Tibial nerve (tissue), 4 donors: ENCODE results near the gene ART5. TPM values are rescaled to one million over a fixed set of nuclear protein-coding genes. Genes with fewer than 3 reads are reported as not detected.
"Not testable (repeated sequence)": the region's sequence is repeated elsewhere in the genome, so short reads cannot be mapped to it uniquely, and the experiment has no call there.

Source experiments
- DNase-seq, 2 donors: peaks; one replicate each; pipeline ENCODE4 v3.0.0-alpha.2; 2019; ENCODE audit warnings: low spot score in 2 of 2
- H3K27ac ChIP-seq, 4 donors: fragments of 200-600 bp; sonication (generic) in 3 of 4; one replicate each; pipeline ENCODE4 v1.5.1; 2017 to 2019; ENCODE audit warnings: mild to moderate bottlenecking in 1 of 4
- H3K27me3 ChIP-seq, 2 donors: fragments of 200-600 bp; sonication (generic) in 1 of 2; one replicate each; pipeline versions ENCODE4 v1.5.1 to v1.6.0; 2017 to 2019
- H3K36me3 ChIP-seq, 3 donors: fragments of 200-600 bp; sonication (generic); one replicate each; pipeline ENCODE4 v1.5.1; 2018 to 2019
- H3K4me1 ChIP-seq, 4 donors: fragments of 200-600 bp; sonication (generic) in 3 of 4; one replicate each; pipeline ENCODE4 v1.5.1; 2017 to 2019
- H3K4me3 ChIP-seq, 4 donors: fragments of 200-600 bp; sonication (generic) in 3 of 4; one replicate each; pipeline ENCODE4 v1.5.1; 2017 to 2019; ENCODE audit warnings: mild to moderate bottlenecking in 1 of 4, moderate library complexity in 1 of 4
- H3K9me3 ChIP-seq, 4 donors: fragments of 200-600 bp; sonication (generic) in 3 of 4; one replicate each; pipeline ENCODE4 v1.5.1; 2017 to 2019
- CTCF ChIP-seq, 5 experiments: fragments of 200-600 bp in 3 of 5; fragments of 450-650 bp in 2 of 5; sonication (generic) in 3 of 5; IDR thresholded peaks; one replicate each; pipeline ENCODE4 v1.5.1; 2016 to 2019; ENCODE audit warnings: antibody characterized with exemption in 5 of 5, mild to moderate bottlenecking in 3 of 5, moderate library complexity in 2 of 5
- EP300 ChIP-seq, 2 donors: sonication (generic); formaldehyde crosslinking; IDR thresholded peaks; one replicate each; pipeline ENCODE4 v1.6.1; 2017; ENCODE audit warnings: antibody characterized with exemption in 2 of 2, mild to moderate bottlenecking in 1 of 2
- POLR2A ChIP-seq, 2 donors: fragments of 450-650 bp; IDR thresholded peaks; one replicate each; pipeline ENCODE4 v1.6.1; 2017; ENCODE audit warnings: antibody characterized with exemption in 2 of 2, mild to moderate bottlenecking in 2 of 2, moderate library complexity in 2 of 2
- WGBS, 2 donors: methylation state at CpG; one replicate each; pipeline ENCODE4 v1.1.5; 2018; 5-methylcytosine and 5-hydroxymethylcytosine counted together
- total RNA-seq, 4 donors: library from RNA; depleted of rRNA; stranded (reverse); fragments of >200 nt; gene quantifications; one replicate each; pipeline ENCODE4 v1.1.0, GENCODE V29; 2016

ART5 gene
- total RNA-seq, 4 donors from 2014 or later, result not detected

GRCh38 chr11:3664032-3664630 lies 22.3 kb upstream of the ART5 start:
- WGBS, 2 donors, result 85 to 88% methylated on average over 10 of the region's 10 CpGs
- Histone ChIP-seq H3K4me1 (peaks cover 0 to 6% (median 0%) of the 10 kb centered on the region in 4 donors), H3K36me3 (peaks cover 0 to 56% (median 0%) of the 10 kb centered on the region in 3 donors), H3K4me3 (no peak overlapping the region), H3K27me3 (no peaks in the 10 kb centered on the region), H3K27ac (no peak overlapping the region), H3K9me3 (no peaks in the 10 kb centered on the region)
- TF ChIP-seq POLR2A (IDR thresholded peaks at IDR 0.05) (no peak), EP300 (IDR thresholded peaks at IDR 0.05) (no peak), CTCF (IDR thresholded peaks at IDR 0.05) (no peak)
- DNase-seq, result no peak

- TF ChIP-seq POLR2A (IDR thresholded peaks at IDR 0.05) (no peak), EP300 (IDR thresholded peaks at IDR 0.05) (no peak), CTCF (IDR thresholded peaks at IDR 0.05) (no peak)
- Histone ChIP-seq H3K9me3 (no peaks in the 10 kb centered on the region), H3K27ac (no peak overlapping the region), H3K36me3 (peaks cover 0 to 43% (median 0%) of the 10 kb centered on the region in 3 donors), H3K4me1 (peaks cover 0 to 6% (median 0%) of the 10 kb centered on the region in 4 donors), H3K4me3 (no peak overlapping the region), H3K27me3 (no peaks in the 10 kb centered on the region)
- no peak for DNase-seq
Measured at GRCh38 chr11:3662856-3663255, 21.1 kb upstream of the ART5 start.

GRCh38 chr11:3660960-3661359 lies 19.2 kb upstream of the ART5 start:
- 90 to 100% methylated on average over 2 of the region's 2 CpGs for WGBS, 2 donors
- no peak for DNase-seq
- Histone ChIP-seq H3K27me3 (no peaks in the 10 kb centered on the region), H3K9me3 (no peaks in the 10 kb centered on the region), H3K36me3 (peaks cover 0 to 24% (median 0%) of the 10 kb centered on the region in 3 donors), H3K4me3 (no peak overlapping the region), H3K4me1 (peaks cover 0 to 4% (median 0%) of the 10 kb centered on the region in 4 donors), H3K27ac (no peak overlapping the region)
- TF ChIP-seq CTCF (IDR thresholded peaks at IDR 0.05), result no peak
- TF ChIP-seq EP300 (IDR thresholded peaks at IDR 0.05), result no peak
- no peak for TF ChIP-seq POLR2A (IDR thresholded peaks at IDR 0.05)

- Histone ChIP-seq H3K27me3 (no peaks in the 10 kb centered on the region), H3K4me3 (no peak overlapping the region), H3K9me3 (no peaks in the 10 kb centered on the region), H3K27ac (no peak overlapping the region), H3K36me3 (peaks cover 0 to 13% (median 0%) of the 10 kb centered on the region in 3 donors), H3K4me1 (no peaks in the 10 kb centered on the region)
- TF ChIP-seq CTCF (IDR thresholded peaks at IDR 0.05) (no peak), EP300 (IDR thresholded peaks at IDR 0.05) (no peak), POLR2A (IDR thresholded peaks at IDR 0.05) (no peak)
- no peak for DNase-seq
- WGBS, 2 donors, result 92 to 93% methylated on average over 23 to 33 of the region's 33 CpGs
Measured at GRCh38 chr11:3659595-3660515, 18.1 kb upstream of the ART5 start.

GRCh38 chr11:3658252-3658651 lies 16.5 kb upstream of the ART5 start:
- 81 to 92% methylated on average over 7 to 8 of the region's 8 CpGs for WGBS, 2 donors
- no peak for DNase-seq
- no peak for TF ChIP-seq CTCF (IDR thresholded peaks at IDR 0.05)
- Histone ChIP-seq H3K27ac (no peak overlapping the region), H3K36me3 (no peaks in the 10 kb centered on the region), H3K4me3 (no peak overlapping the region), H3K4me1 (no peaks in the 10 kb centered on the region), H3K27me3 (no peaks in the 10 kb centered on the region), H3K9me3 (no peaks in the 10 kb centered on the region)

GRCh38 chr11:3657331-3657730 lies 15.5 kb upstream of the ART5 start:
- not testable (repeated sequence) for DNase-seq, H3K36me3 ChIP-seq, H3K27me3 ChIP-seq, H3K27ac ChIP-seq, H3K4me1 ChIP-seq, H3K4me3 ChIP-seq, H3K9me3 ChIP-seq
- WGBS, 2 donors, result 85 to 86% methylated on average over 5 of the region's 5 CpGs
